Body of pancreas (tissue), 4 donors: ENCODE data around the gene RAB10.

ENCODE experiments used
- POLR2A ChIP-seq, 3 donors: fragments of 450-650 bp; IDR thresholded peaks; one replicate each; pipeline ENCODE4 v1.6.1; 2016; ENCODE audit warnings: antibody characterized with exemption in 3 of 3, mild to moderate bottlenecking in 2 of 3
- TF ChIP-seq, protein P1 (sequence below), 7 experiments: fragments of 450-650 bp in 4 of 7; fragments of 200-600 bp in 3 of 7; sonication (generic) in 3 of 7; IDR thresholded peaks; one replicate each; pipeline ENCODE4 v1.5.1; 2016 to 2019; ENCODE audit warnings: antibody characterized with exemption in 7 of 7

DNA sequence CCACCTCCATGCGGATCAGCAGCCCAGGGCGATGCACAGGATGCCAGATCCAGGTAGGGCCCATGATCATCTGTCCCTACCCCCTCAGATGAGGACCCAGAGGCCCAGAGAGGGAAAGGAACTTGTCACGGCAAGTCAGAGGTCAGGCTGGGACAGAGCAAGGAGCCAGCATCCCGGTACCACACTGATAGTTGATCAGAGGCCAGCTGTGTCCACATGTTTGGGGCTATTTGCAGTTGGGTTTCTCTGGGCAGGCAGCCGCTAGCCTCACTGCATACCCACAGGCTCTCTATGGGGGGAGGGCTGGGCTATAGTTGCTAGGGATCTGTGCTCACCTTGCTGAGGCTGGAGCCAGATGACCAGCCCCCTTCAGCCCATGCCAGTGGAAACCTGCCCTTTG lies 148.6 kb downstream of the RAB10 start:
- TF ChIP-seq, protein P1, sequence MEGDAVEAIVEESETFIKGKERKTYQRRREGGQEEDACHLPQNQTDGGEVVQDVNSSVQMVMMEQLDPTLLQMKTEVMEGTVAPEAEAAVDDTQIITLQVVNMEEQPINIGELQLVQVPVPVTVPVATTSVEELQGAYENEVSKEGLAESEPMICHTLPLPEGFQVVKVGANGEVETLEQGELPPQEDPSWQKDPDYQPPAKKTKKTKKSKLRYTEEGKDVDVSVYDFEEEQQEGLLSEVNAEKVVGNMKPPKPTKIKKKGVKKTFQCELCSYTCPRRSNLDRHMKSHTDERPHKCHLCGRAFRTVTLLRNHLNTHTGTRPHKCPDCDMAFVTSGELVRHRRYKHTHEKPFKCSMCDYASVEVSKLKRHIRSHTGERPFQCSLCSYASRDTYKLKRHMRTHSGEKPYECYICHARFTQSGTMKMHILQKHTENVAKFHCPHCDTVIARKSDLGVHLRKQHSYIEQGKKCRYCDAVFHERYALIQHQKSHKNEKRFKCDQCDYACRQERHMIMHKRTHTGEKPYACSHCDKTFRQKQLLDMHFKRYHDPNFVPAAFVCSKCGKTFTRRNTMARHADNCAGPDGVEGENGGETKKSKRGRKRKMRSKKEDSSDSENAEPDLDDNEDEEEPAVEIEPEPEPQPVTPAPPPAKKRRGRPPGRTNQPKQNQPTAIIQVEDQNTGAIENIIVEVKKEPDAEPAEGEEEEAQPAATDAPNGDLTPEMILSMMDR (IDR thresholded peaks at IDR 0.05) = no peak
- TF ChIP-seq POLR2A (IDR thresholded peaks at IDR 0.05) = no peak
